GM19193 (cell line): ENCODE data around the gene KIF26B.

Experiments
- POLR2A ChIP-seq: IDR thresholded peaks from 4 replicates; pipeline ENCODE4 v1.6.1; 2011; ENCODE audit not compliant: insufficient read depth, insufficient read length; ENCODE audit errors: extremely low read depth

Gene KIF26B

DNA sequence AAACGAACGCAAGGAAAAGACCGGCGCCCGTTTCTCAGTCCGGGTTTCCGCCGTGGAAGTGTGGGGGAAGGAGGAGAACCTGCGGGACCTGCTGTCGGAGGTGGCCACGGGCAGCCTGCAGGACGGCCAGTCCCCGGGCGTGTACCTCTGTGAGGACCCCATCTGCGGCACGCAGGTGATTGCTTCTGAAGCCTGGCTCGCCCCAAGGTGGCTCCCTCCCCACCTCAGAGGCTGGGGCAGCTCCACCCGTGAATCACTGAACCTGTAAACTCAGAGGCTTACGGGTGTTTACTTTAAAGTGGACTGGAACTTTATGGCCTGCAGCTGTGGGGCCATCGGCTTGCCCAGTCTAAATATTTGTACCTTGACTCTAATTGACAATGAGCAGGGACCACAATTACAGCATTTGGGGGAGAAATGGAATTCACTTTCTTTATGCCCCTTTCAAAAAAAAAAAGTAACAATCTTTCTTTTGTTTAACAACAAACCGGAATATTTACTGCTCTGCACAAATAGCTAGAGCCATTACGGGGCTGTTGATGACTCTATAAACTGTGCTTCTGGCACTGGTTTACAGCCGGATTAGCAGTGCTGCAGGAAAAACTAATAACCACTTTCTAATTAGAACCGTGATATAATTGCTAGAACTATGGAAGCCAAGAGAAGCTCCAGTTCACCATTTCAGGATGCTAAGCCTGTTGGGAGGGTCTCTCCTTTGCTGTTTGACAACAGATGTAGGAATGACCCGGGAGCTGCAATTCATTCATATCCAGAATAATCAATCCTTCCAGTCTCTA, 454.8 kb downstream of the KIF26B start:
- TF ChIP-seq POLR2A, result no peak

DNA sequence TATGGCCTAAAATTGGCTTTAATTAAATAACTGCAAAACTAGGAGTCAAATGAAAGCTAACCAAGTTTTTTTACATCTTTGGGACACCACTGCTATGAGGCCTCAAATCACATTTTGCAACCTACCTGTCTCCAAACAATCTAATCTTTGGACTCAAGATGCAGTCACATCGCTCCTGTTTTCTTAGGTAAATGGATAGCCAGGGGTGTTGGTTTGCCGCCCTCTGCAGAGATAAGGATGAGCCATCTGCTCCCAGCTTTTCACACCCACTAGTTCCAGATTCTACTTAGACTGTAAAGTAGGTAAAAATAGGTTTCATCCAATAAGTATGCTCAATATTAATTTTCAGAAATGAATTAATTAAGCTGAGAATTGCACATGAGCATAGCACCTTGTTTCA, 456.5 kb downstream of the KIF26B start:
- TF ChIP-seq POLR2A, result no peak

DNA sequence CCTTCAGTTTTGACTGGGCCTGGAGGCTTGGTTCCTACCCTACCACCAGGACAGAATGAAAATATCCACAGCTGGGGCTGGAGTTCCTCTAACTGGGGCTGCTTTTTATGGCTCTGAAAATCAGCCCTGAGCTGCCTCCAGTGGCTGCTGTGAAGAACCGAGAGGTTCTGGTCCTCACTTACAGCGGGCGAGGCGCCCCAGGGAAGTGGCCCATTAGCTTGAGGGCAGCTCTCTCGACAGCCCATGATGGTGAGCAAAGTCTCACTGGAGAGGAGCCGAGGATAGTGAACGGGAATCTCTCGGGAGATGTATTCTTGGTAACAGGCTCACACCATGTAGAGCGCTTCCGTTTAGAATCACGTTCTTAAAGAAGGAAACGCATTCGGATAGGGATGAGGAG, 459.7 kb downstream of the KIF26B start:
- no peak for TF ChIP-seq POLR2A

DNA sequence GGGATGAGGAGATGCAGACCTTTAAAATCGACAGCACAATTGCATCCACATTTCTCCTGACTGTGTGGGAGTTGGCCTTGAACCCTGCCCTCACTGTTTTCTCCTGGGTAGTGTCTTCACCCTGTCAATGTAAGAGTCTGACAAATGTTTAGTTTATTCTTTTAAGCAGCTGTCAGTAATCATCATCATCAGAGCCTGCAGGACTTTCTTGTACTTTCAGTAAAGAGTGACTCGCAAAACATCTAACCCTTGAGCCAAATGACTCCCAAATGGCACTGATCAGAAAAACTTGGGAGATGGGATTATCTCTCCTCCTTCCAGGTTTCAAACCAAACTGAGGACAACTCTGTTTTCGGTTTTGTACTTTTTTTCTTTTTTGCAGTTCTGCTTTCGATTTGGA, 460.2 kb downstream of the KIF26B start:
- no peak for TF ChIP-seq POLR2A

DNA sequence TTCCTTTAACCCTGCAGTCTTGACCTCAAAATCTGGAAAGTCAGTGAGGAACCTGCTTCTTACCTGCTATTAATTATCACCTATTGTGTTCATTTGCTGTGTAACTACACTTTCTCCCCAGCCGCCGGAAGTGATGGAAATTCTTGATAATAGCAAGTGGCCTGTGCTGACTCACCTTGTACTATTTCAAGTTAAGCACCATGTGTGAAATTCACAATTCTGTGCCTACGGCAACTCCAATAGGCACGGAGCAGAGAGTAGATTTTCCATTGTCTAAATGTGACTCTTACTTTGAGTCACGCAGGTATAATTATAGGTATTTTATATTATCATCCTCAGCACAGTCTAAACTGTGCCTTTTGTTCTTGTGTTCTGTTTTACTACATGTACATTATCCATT, 466.8 kb downstream of the KIF26B start:
- TF ChIP-seq POLR2A, result no peak

DNA sequence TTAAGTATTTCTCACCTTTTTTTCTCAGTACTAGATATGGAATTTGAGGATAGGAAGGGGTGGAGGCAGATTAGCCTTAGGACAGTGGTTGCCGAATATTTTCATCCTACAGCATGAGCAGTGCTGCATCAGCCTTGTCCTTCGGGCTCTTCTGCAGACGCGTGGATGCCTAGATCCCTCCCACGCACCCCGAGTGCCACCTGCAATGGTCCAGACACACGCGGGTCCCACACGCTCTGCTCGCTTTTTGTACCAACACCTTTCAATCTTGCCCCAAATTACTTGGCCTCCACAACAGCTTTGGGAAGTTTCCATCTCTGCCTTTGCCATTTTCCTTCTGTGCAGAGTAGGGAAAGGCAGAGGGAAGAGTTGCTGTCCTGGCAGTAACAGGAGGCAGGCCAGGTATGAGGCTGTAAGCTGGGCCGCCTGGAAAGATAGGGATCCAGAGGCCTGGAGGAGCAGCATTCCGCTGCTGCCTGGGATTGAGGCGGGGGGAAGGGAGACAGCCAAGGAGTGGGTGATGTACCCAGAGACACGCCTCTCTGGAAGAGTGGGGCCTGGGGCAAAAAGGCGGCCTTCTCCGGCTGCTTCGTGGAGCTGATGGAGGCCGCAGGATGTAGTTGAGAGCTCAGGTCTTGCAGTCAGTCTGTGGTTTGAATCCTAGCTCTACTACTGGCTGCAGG, 467.7 kb downstream of the KIF26B start:
- TF ChIP-seq POLR2A, result no peak

DNA sequence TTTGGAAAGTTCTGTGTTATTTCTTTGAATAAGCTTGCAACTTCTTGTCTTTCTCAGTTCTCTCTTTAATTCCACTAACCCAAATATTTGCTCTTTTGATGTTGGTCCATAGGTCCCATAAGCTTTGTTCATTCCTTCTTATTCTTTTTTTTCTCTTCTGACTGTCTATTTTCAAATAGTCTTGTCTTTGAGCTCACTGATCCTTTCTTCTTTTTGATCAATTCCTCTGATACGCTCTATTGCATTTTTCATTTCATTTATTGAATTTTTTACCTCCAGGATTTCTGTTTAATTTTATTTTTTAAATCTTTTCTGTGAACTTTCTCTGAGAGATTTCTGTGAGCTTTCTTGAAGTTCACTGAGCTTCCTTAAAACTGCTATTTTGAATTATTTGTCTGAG, 486.6 kb downstream of the KIF26B start:
- TF ChIP-seq POLR2A, result no peak

DNA sequence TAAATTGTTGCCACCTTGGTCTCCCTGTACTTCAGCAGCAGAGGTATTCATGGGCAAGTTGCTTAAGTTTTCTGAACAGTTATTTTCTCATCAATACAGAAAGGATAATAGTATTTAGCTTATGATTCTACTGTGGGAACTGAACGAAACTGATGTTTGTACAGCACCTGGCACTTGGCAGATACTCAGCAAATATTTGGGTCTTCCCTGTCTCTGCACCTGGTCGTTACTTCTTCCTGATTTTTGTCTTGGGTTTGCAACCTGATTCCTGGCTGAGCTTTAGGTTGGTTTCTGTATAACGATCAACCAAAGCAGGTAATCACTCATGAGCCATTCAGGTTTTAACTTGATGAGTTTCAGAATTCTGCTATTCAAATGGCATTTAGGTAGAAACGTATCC, 490.6 kb downstream of the KIF26B start:
- no peak for TF ChIP-seq POLR2A

DNA sequence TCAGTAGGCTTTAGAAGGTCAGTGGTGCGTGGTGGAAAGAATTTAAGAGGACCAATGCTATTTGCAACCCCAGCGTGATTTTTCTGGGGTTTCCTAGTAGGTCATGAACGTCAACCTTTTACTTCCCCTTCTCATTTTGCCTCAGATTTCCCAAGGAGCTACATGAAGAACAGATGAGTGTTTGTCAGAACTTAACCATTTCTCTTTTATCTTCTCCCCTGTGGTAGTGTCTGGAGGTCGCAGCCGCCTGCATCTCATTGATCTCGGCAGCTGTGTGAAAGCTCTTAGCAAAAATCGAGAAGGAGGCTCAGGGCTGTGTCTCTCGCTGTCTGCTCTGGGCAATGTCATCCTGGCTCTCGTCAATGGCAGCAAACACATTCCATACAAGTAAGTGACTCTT, 491.1 kb downstream of the KIF26B start:
- TF ChIP-seq POLR2A, result peak; percentile 21

DNA sequence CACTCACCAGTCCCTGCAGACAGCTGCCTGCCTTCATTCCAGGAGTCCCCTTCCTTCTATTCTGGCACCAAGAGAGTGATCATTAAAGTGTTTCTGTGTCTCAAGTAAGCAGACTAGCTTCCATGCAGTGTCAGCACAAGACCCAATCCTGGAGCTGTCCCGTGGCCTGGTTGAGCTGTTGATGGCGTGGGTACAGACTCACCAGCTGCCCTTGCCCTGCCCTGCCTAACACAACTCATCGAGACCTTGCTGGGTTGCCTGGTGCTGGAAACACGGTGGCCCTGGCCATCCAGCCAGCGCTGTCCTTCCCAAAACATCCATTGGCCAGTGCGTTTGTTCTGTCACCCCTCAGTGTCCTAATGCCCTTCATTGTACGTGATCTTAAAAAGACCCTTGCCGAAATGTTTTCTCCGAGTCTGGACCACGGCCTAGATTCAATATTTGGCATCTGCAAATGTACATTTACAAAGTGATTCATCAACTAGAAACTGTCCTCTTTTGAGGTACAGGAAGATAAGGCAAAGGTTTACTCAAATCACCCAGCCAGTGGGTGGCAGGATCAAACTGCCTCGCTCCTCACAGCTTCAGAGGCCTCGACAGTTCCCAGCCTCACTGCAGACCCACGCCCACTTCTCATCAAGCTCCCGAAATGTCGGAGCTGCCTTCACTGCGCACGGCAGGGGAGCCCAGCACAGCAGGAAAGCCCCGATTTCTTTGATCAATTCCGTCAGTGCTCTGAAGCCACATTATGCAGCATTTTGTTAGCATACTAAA, 494.2 kb downstream of the KIF26B start:
- TF ChIP-seq POLR2A, result no peak

DNA sequence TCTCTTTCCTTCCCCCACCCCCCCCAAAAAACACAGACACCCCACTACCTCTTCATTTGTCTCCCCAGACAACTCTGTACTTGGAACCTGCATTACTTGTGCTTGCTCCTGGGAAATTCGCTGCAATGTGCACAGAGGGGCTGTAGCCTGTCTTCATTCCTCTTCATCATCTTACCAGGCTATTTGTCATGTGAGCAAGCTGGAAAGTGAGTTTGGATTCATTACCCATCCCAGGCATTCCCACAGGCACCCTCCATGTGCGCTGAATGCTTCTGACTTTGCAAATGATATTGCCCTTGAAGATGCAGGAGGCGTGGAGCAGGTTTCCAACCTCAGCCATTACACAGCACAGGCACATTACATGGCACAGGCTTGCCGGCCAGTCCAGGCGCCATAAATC, 494.9 kb downstream of the KIF26B start:
- TF ChIP-seq POLR2A, result no peak

DNA sequence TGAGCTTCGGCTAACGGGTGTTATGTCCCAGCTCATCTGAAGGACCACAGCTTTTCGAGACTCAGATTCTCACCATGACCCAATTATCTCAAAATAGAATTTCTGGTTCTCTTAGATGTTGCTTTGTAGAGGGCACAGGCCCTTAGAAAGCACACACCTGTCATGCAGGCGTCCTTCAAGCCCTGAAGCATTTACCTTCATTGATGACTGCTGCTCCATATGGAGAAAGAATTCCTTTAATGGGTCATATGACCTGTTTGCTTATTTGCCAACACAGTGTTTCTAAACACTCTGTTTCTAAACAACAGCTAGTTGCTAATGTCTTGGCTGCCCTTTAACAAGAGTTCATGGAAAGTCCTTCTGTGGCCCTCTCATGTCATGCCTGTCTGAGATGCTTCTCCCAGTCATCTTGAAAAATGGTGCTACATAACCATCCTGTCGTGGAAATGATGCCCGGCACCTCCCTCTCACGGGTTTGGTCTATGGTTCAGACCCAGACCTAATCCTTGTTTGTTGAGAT, 495.7 kb downstream of the KIF26B start:
- no peak for TF ChIP-seq POLR2A

DNA sequence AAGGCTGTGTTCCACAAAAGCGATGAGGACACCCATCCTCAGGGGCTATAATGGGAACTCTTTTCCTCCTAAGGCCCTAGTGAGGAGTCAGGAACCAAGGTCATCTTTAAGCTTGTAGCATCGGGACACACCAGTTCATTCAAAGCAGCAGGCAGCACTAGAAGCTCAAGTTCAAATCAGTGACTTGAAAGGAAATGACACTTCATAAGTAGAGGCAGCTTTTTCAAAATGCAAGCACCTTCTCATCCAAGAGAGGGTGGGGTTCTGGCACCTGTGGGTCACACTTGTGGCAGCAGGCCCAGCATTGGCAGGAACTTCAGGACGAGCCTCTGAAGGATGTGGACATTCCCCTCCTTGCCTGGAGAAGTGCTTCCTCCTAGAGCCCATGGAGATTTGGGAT, 496.3 kb downstream of the KIF26B start:
- no peak for TF ChIP-seq POLR2A

DNA sequence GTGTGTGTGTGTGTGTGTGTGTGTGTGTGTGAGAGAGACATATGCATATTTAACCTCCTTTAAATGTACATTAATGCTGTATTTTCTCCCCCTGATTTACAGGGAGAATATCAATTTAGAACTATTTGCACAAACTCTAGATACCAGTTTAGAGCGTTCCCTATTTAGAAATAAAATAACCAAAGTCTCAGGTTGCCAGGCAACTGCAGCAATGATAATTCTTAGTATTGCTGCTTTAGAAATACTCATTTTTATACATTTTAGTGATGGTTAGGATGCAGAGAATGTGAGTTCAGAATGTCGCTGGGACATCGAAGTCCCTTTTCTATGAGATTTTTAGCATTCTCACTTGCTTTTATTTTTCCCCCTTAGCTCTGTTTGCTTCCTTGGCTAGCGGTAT, 497.3 kb downstream of the KIF26B start:
- no peak for TF ChIP-seq POLR2A

DNA sequence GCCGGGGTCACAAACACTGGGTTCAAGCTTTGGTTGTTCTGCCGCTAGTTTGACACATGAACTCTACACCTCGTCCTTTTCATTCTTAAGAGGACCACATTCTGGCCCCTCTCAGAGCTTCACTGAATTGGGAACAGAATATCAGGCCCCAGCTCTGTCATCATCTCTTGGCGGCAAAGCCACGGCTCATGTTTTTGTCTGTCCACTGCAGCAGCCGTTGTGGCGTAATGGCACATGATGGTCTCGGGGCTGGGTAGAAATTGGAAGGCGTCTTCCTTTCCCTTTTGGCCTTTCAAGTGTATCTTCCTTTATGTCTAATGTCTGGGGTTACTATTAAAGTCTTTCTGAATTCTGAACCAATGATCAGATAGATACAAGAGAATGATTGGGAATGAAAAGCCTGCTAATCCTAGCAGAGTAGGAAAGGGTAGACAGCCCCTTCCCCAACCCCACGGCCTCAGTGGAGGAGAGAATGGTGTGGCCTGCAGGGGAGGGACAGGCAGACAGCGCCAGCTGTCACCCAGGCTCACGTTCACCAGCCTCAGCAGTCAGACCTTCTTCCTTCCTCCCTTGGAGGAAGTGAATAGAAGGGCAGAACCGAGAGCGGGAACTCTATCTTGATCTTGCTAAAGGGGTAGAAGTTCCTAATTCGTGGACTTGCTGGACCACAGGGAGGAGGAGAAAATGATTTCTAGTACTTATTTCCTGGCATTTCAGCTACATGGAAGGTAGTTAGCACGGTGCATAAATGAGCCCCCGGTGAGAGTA, 498.1 kb downstream of the KIF26B start:
- TF ChIP-seq POLR2A, result no peak
